GM23338 (cell line): ENCODE measurements around the gene MSL3B.

Experiments used
- ATAC-seq: fragments of 200-7000 bp; cut with Tn5 transposase; 3 replicates; pipeline ENCODE4 v1.9.1; 2020
- DNase-seq: peaks from one replicate; pipeline ENCODE4 v3.0.0-alpha.2; 2015; ENCODE audit warnings: low spot score
- H2AFZ ChIP-seq: fragments of 200-600 bp; sonication (generic); 2 replicates; pipeline ENCODE4 v1.8.0; 2016; ENCODE audit warnings: antibody characterized with exemption, mild to moderate bottlenecking, moderate library complexity
- H3F3A ChIP-seq: fragments of 200-600 bp; sonication (generic); replicated peaks from 2 replicates; pipeline ENCODE4 v1.8.0; 2017; ENCODE audit warnings: antibody characterized with exemption, mixed run types, low read depth
- H3K27ac ChIP-seq: fragments of 200-600 bp; sonication (generic); 2 replicates; pipeline ENCODE4 v1.6.1; 2016; ENCODE audit warnings: low read depth
- H3K27me3 ChIP-seq: fragments of 200-600 bp; sonication (generic); 2 replicates; pipeline ENCODE4 v1.8.0; 2016; ENCODE audit warnings: mild to moderate bottlenecking, mixed run types, moderate library complexity; ENCODE audit not compliant: insufficient read depth
- H3K36me3 ChIP-seq: fragments of 200-600 bp; sonication (generic); 2 replicates; pipeline ENCODE4 v1.8.0; 2016; ENCODE audit warnings: mild to moderate bottlenecking; ENCODE audit not compliant: insufficient read depth
- H3K4me1 ChIP-seq: fragments of 200-600 bp; sonication (generic); 2 replicates; pipeline ENCODE4 v1.8.0; 2016; ENCODE audit warnings: mild to moderate bottlenecking, moderate library complexity; ENCODE audit not compliant: insufficient read depth
- H3K4me2 ChIP-seq: fragments of 200-600 bp; sonication (generic); 2 replicates; pipeline ENCODE4 v1.7.1; 2017; ENCODE audit warnings: mixed run types
- H3K4me3 ChIP-seq: fragments of 200-600 bp; sonication (generic); 2 replicates; pipeline ENCODE4 v1.6.1; 2016; ENCODE audit warnings: mixed run types
- H3K79me2 ChIP-seq: fragments of 200-600 bp; sonication (generic); replicated peaks from 2 replicates; pipeline ENCODE4 v1.8.0; 2017; ENCODE audit warnings: mild to moderate bottlenecking; ENCODE audit not compliant: insufficient read depth
- H3K9me2 ChIP-seq: fragments of 200-600 bp; sonication (generic); 2 replicates; pipeline ENCODE4 v1.8.0; 2017; ENCODE audit not compliant: insufficient read depth
- H4K20me1 ChIP-seq: fragments of 200-600 bp; sonication (generic); replicated peaks from 2 replicates; pipeline ENCODE4 v1.8.0; 2017; ENCODE audit warnings: mild to moderate bottlenecking; ENCODE audit not compliant: insufficient read depth
- H3K27ac Mint-ChIP-seq: 2 replicates; pipeline ENCODE4 v1.8.0; 2020; ENCODE audit warnings: inconsistent platforms, mild to moderate bottlenecking, moderate library complexity, mixed read lengths
- H3K27me3 Mint-ChIP-seq: 3 replicates; pipeline ENCODE4 v1.8.0; 2022; ENCODE audit warnings: low read depth, mild to moderate bottlenecking, moderate library complexity, mixed read lengths, inconsistent platforms; ENCODE audit not compliant: insufficient read depth, poor library complexity
- H3K36me3 Mint-ChIP-seq: 3 replicates; pipeline ENCODE4 v1.8.0; 2021; ENCODE audit warnings: low read depth, mild to moderate bottlenecking, inconsistent platforms, moderate library complexity, mixed read lengths
- H3K4me1 Mint-ChIP-seq: 3 replicates; pipeline ENCODE4 v1.8.0; 2020; ENCODE audit warnings: mild to moderate bottlenecking, inconsistent platforms, mixed read lengths
- H3K4me3 Mint-ChIP-seq: 3 replicates; pipeline ENCODE4 v1.8.0; 2021; ENCODE audit warnings: moderate library complexity, mild to moderate bottlenecking, inconsistent platforms, mixed read lengths
- H3K9me3 Mint-ChIP-seq: 3 replicates; pipeline ENCODE4 v1.8.0; 2020; ENCODE audit warnings: moderate library complexity, mild to moderate bottlenecking, inconsistent platforms, mixed read lengths
- CREB1 ChIP-seq: fragments of 250-450 bp; sonication (Bioruptor Pico); IDR thresholded peaks from 2 replicates; pipeline ENCODE4 v1.5.0; 2020; ENCODE audit warnings: low read depth, mild to moderate bottlenecking, moderate library complexity
- EZH2 ChIP-seq: fragments of 200-600 bp; sonication (generic); IDR thresholded peaks from one replicate; pipeline ENCODE4 v1.8.0; 2017; ENCODE audit warnings: antibody characterized with exemption, mild to moderate bottlenecking, low read depth; ENCODE audit not compliant: unreplicated experiment
- EZH2phosphoT487 ChIP-seq: fragments of 200-600 bp; sonication (generic); IDR thresholded peaks from one replicate; pipeline ENCODE4 v1.8.1; 2018; ENCODE audit warnings: antibody characterized with exemption; ENCODE audit not compliant: unreplicated experiment
- JUNB ChIP-seq: IDR thresholded peaks from one replicate; pipeline ENCODE4 v1.6.1; 2016; ENCODE audit warnings: antibody characterized with exemption; ENCODE audit not compliant: unreplicated experiment
- NANOG ChIP-seq: IDR thresholded peaks from 2 replicates; pipeline ENCODE4 v1.6.1; 2016; ENCODE audit warnings: antibody characterized with exemption, borderline replicate concordance
- POLR2AphosphoS5 ChIP-seq: IDR thresholded peaks from 2 replicates; pipeline ENCODE4 v1.6.1; 2016; ENCODE audit warnings: antibody characterized with exemption, low read depth
- STAT1 ChIP-seq: IDR thresholded peaks from one replicate; pipeline ENCODE4 v1.6.1; 2016; ENCODE audit warnings: antibody characterized with exemption; ENCODE audit not compliant: unreplicated experiment
- ZNF114 ChIP-seq: fragments of 250-450 bp; sonication (Bioruptor Pico); IDR thresholded peaks from 2 replicates; pipeline ENCODE4 v1.5.0; 2020; ENCODE audit warnings: mild to moderate bottlenecking, moderate library complexity
- ZNF331 ChIP-seq: fragments of 250-450 bp; sonication (Bioruptor Pico); IDR thresholded peaks from 2 replicates; pipeline ENCODE4 v1.5.0; 2020; ENCODE audit warnings: low read depth, mild to moderate bottlenecking, moderate library complexity
- TF ChIP-seq, protein P1 (sequence below): IDR thresholded peaks from one replicate; pipeline ENCODE4 v1.6.1; 2018; ENCODE audit warnings: antibody characterized with exemption; ENCODE audit not compliant: unreplicated experiment
- TF ChIP-seq, protein P2 (sequence below): IDR thresholded peaks from 2 replicates; pipeline ENCODE4 v1.6.1; 2016; ENCODE audit warnings: antibody characterized with exemption
- TF ChIP-seq, protein P3 (sequence below), 2 experiments: fragments of 200-600 bp in 1 of 2; sonication (generic) in 1 of 2; conservative IDR thresholded peaks; 2 replicates each; pipeline versions ENCODE4 v1.5.1 to v1.6.1; 2016 to 2017; ENCODE audit warnings: antibody characterized with exemption in 2 of 2, low read depth in 2 of 2, mild to moderate bottlenecking in 2 of 2, moderate library complexity in 1 of 2
- TF ChIP-seq, protein P4 (sequence below): fragments of 250-450 bp; sonication (Bioruptor Pico); IDR thresholded peaks from 2 replicates; pipeline ENCODE4 v1.5.0; 2020; ENCODE audit warnings: mild to moderate bottlenecking, moderate library complexity

MSL3B gene

DNA sequence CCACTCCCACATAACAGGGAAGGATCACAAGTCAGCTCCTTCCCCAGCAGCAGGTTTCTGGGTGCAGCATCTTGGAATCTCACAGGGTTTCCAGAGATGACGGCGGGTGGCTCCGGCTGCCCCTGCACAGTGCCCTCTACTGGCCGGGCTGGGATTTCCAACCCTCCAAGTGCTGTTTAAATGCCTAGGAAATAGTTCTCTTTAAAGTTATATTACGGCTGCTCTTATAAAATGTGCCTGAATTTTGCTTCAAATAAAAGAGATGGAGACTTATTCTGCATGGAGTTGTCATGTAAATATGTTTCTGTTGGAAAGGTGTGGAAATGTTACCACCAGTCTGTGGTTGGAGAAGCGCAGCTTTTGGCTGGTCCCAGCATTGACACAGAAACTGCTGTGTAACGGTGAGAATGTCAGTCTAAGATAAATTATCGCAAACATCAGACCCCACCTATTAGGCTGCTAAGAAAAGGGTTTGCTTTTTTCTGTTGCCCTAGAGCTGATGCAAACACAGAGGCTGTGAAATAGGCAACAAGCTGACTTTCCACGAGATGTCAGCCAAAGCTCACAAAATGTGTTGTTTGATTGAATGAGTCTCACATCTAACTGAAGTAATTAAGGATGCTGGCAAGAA lies 10.6 kb downstream of the MSL3B start (continued):
- no peak for TF ChIP-seq EZH2phosphoT487
- TF ChIP-seq, protein P1, sequence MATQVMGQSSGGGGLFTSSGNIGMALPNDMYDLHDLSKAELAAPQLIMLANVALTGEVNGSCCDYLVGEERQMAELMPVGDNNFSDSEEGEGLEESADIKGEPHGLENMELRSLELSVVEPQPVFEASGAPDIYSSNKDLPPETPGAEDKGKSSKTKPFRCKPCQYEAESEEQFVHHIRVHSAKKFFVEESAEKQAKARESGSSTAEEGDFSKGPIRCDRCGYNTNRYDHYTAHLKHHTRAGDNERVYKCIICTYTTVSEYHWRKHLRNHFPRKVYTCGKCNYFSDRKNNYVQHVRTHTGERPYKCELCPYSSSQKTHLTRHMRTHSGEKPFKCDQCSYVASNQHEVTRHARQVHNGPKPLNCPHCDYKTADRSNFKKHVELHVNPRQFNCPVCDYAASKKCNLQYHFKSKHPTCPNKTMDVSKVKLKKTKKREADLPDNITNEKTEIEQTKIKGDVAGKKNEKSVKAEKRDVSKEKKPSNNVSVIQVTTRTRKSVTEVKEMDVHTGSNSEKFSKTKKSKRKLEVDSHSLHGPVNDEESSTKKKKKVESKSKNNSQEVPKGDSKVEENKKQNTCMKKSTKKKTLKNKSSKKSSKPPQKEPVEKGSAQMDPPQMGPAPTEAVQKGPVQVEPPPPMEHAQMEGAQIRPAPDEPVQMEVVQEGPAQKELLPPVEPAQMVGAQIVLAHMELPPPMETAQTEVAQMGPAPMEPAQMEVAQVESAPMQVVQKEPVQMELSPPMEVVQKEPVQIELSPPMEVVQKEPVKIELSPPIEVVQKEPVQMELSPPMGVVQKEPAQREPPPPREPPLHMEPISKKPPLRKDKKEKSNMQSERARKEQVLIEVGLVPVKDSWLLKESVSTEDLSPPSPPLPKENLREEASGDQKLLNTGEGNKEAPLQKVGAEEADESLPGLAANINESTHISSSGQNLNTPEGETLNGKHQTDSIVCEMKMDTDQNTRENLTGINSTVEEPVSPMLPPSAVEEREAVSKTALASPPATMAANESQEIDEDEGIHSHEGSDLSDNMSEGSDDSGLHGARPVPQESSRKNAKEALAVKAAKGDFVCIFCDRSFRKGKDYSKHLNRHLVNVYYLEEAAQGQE, result no peak

DNA sequence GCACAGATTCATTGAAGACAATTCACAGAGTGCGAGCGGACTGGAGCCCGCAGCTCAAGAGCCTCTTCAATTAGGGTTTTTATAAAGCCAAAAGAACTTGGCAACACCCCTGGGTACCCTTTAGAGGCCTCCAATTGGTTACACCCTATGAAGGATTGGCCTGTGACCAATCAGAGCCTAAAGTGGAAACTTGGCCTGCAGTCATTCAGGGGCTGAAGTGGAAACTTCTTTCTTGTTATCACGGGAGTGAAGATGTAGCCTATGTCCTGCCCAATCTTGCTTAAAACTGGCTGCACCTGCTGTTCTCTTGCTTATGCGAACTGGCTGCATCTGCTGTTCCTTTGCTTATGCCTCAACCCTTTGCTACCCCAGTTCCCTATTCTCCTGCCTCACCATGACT lies 12.0 kb downstream of the MSL3B start:
- Histone ChIP-seq H3K4me1 (peaks cover 21% of the 10 kb centered on the region), H3F3A (no peaks in the 10 kb centered on the region), H3K27ac (no peak overlapping the region), H3K9me2 (peaks cover 6% of the 10 kb centered on the region; the same call in 1 of the 2 replicates), H3K4me3 (no peak overlapping the region), H2AFZ (no peak overlapping the region), H3K27me3 (no peaks in the 10 kb centered on the region), H3K36me3 (peaks cover 21% of the 10 kb centered on the region; the same call in 1 of the 2 replicates), H4K20me1 (peaks cover 22% of the 10 kb centered on the region), H3K4me2 (no peak overlapping the region), H3K79me2 (peaks cover 31% of the 10 kb centered on the region)
- peaks cover 28% of the 10 kb centered on the region for H3K36me3 Mint-ChIP-seq
- no peak for ATAC-seq
- H3K27ac Mint-ChIP-seq, result no peak overlapping the region
- no peaks in the 10 kb centered on the region; the same call in 2 of the 3 replicates for H3K9me3 Mint-ChIP-seq
- H3K4me3 Mint-ChIP-seq, result no peak overlapping the region
- peaks cover 7% of the 10 kb centered on the region for H3K27me3 Mint-ChIP-seq
- peaks cover 23% of the 10 kb centered on the region for H3K4me1 Mint-ChIP-seq
- DNase-seq, result peak; percentile 34
- TF ChIP-seq NANOG, result no peak
- TF ChIP-seq, protein P2, sequence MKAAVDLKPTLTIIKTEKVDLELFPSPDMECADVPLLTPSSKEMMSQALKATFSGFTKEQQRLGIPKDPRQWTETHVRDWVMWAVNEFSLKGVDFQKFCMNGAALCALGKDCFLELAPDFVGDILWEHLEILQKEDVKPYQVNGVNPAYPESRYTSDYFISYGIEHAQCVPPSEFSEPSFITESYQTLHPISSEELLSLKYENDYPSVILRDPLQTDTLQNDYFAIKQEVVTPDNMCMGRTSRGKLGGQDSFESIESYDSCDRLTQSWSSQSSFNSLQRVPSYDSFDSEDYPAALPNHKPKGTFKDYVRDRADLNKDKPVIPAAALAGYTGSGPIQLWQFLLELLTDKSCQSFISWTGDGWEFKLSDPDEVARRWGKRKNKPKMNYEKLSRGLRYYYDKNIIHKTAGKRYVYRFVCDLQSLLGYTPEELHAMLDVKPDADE, result no peak
- TF ChIP-seq POLR2AphosphoS5, result no peak
- TF ChIP-seq, protein P3, sequence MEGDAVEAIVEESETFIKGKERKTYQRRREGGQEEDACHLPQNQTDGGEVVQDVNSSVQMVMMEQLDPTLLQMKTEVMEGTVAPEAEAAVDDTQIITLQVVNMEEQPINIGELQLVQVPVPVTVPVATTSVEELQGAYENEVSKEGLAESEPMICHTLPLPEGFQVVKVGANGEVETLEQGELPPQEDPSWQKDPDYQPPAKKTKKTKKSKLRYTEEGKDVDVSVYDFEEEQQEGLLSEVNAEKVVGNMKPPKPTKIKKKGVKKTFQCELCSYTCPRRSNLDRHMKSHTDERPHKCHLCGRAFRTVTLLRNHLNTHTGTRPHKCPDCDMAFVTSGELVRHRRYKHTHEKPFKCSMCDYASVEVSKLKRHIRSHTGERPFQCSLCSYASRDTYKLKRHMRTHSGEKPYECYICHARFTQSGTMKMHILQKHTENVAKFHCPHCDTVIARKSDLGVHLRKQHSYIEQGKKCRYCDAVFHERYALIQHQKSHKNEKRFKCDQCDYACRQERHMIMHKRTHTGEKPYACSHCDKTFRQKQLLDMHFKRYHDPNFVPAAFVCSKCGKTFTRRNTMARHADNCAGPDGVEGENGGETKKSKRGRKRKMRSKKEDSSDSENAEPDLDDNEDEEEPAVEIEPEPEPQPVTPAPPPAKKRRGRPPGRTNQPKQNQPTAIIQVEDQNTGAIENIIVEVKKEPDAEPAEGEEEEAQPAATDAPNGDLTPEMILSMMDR (conservative IDR thresholded peaks at IDR 0.05; ENCODE audit: low read depth in 2 of 2), result no peak
- TF ChIP-seq STAT1, result no peak
- no peak for TF ChIP-seq JUNB
- TF ChIP-seq ZNF114 (CRISPR knock-in tag), result no peak
- TF ChIP-seq EZH2, result no peak
- TF ChIP-seq CREB1 (CRISPR knock-in tag), result no peak
- TF ChIP-seq, protein P4, sequence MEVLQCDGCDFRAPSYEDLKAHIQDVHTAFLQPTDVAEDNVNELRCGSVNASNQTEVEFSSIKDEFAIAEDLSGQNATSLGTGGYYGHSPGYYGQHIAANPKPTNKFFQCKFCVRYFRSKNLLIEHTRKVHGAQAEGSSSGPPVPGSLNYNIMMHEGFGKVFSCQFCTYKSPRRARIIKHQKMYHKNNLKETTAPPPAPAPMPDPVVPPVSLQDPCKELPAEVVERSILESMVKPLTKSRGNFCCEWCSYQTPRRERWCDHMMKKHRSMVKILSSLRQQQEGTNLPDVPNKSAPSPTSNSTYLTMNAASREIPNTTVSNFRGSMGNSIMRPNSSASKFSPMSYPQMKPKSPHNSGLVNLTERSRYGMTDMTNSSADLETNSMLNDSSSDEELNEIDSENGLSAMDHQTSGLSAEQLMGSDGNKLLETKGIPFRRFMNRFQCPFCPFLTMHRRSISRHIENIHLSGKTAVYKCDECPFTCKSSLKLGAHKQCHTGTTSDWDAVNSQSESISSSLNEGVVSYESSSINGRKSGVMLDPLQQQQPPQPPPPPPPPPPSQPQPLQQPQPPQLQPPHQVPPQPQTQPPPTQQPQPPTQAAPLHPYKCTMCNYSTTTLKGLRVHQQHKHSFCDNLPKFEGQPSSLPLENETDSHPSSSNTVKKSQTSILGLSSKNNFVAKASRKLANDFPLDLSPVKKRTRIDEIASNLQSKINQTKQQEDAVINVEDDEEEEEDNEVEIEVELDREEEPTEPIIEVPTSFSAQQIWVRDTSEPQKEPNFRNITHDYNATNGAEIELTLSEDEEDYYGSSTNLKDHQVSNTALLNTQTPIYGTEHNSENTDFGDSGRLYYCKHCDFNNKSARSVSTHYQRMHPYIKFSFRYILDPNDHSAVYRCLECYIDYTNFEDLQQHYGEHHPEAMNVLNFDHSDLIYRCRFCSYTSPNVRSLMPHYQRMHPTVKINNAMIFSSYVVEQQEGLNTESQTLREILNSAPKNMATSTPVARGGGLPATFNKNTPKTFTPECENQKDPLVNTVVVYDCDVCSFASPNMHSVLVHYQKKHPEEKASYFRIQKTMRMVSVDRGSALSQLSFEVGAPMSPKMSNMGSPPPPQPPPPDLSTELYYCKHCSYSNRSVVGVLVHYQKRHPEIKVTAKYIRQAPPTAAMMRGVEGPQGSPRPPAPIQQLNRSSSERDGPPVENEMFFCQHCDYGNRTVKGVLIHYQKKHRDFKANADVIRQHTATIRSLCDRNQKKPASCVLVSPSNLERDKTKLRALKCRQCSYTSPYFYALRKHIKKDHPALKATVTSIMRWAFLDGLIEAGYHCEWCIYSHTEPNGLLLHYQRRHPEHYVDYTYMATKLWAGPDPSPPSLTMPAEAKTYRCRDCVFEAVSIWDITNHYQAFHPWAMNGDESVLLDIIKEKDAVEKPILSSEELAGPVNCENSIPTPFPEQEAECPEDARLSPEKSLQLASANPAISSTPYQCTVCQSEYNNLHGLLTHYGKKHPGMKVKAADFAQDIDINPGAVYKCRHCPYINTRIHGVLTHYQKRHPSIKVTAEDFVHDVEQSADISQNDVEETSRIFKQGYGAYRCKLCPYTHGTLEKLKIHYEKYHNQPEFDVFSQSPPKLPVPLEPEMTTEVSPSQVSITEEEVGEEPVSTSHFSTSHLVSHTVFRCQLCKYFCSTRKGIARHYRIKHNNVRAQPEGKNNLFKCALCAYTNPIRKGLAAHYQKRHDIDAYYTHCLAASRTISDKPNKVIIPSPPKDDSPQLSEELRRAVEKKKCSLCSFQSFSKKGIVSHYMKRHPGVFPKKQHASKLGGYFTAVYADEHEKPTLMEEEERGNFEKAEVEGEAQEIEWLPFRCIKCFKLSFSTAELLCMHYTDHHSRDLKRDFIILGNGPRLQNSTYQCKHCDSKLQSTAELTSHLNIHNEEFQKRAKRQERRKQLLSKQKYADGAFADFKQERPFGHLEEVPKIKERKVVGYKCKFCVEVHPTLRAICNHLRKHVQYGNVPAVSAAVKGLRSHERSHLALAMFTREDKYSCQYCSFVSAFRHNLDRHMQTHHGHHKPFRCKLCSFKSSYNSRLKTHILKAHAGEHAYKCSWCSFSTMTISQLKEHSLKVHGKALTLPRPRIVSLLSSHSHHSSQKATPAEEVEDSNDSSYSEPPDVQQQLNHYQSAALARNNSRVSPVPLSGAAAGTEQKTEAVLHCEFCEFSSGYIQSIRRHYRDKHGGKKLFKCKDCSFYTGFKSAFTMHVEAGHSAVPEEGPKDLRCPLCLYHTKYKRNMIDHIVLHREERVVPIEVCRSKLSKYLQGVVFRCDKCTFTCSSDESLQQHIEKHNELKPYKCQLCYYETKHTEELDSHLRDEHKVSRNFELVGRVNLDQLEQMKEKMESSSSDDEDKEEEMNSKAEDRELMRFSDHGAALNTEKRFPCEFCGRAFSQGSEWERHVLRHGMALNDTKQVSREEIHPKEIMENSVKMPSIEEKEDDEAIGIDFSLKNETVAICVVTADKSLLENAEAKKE (CRISPR knock-in tag), result no peak
- no peak for TF ChIP-seq ZNF331 (CRISPR knock-in tag)
- TF ChIP-seq EZH2phosphoT487, result no peak
